Colon (tissue), 2 donors: Measurements from ENCODE around the gene GRAMD1B.
"Not testable (repeated sequence)": the region's sequence is repeated elsewhere in the genome, so short reads cannot be mapped to it uniquely, and the experiment has no call there.

Experiments
- FAIRE-seq: peaks from 2 replicates; lab custom pipeline; 2012; peaks lifted over from hg19 to GRCh38; lab: Jason Lieb, UNC
- donor health status: control.
- donor health status: control.

Gene GRAMD1B

DNA sequence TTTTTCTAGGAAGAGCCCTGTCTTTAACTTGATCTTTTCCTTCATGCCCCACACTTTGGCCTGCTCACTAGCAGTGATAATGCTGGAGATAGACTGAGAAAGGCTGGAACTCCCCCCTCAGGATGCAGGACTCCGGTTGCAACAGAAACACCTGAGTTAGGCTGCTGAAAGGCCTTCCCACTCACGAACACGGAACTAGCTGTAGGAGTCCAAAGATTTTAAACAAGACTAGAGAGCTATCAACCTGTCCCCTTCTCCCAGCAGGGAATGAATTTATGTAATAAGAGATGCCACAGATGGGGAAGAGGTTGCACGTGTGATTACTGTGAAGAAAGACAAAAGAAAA lies 211.4 kb downstream of the GRAMD1B start:
- FAIRE-seq, result no peak

DNA sequence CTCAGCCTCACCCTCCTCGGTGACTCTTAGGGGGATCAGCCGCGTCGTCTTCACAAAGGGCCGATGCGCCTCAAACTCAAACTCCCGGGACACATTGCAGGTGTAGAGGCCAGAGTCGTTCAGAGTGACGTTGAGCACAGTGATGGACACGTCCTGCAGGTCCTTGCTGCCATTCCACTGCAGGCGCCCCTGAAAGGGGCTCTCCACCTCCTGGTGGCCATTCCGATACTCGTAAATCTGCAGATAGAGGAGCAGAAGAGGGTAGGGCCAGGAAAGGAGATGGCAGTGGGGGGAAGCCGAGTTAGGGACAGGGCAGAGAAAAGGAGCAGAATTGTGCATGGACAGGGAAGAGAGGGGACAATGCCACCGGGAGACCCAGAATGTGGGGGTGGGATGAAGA lies 212.4 kb downstream of the GRAMD1B start:
- FAIRE-seq, result no peak

DNA sequence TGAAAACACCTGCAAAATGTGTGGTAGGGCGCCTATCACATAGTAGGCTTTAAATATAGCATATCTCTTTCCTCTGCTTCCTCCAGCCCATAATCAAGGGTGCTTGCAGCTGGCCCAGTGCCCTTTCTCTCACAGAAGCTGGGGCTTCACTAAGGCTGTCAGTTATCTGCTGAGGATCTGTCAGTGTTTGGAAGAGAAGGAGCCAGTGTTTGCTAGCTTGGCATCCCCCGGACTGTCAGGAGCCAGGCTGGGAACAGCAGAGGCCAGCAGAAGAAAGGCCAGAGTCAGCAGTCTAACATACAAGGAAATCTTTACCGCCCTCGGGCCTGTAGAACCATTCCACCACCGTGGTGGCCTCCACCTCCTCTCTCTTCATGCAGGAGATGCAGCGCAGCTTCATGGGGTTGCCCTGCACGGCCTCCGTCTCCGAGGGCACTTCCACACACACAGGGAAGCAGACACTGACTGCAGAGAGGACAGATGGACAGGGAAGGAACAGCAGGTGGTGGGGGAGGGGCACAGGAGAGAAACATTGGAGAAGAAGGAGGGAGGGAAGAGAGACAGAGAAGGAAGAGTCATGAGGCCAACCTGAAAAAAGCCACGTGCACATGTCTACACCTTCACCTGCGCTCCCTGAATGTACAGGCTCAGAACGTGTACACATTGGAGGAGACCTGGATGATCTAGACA lies 215.4 kb downstream of the GRAMD1B start:
- FAIRE-seq, result no peak

DNA sequence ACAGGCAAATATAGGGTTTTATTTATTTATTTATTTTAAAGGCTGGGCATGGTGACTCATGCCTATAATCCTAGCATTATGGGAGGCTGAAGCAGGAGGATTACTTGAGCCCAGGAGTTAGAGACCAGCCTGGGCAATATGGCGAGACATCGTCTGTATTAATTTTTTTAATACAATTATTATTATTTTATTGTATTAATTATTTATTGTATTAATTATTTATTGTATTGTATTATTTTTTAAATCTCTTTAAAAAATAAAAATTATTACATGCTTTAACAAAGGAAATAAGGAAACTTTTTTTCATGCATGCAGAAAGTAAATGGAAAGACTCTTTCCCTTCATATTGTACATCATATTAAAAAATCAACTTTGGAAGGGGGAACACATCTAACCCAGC lies 220.8 kb downstream of the GRAMD1B start:
- no peak for FAIRE-seq

DNA sequence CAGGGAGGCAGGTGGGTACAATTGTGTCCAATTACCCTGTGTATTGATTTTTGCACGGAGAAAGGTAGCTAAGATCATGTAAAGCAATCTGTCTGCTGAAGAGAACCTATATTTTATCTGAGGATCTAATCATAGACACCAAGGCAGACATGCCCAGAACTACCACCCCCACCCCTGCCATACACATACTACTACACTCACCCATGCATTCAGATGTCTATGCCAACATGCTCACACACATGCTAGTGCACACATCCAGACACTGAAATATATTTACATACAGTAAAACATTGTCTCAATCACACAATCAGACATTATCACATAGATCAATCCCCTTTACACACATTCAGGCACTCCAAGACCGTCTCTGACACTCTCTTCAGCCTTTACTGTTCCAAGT lies 222.5 kb downstream of the GRAMD1B start:
- FAIRE-seq, result no peak

DNA sequence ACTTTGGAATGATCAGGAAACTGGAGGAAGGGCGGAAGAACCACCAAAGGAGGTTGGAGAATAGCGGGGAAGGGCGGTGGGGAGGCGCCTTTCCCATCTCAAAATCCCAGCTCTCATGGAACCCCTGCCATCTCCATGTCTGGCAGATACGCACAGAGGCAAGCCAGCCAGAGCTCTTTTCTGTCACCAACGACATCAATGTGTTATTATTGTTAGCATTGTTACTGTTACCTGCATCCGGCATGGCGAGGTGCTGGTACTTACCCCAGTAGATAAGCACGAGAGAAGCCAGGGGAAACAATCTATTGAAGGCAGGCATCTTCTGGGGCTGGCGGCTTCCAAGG lies 223.4 kb downstream of the GRAMD1B start:
- FAIRE-seq, result no peak

DNA sequence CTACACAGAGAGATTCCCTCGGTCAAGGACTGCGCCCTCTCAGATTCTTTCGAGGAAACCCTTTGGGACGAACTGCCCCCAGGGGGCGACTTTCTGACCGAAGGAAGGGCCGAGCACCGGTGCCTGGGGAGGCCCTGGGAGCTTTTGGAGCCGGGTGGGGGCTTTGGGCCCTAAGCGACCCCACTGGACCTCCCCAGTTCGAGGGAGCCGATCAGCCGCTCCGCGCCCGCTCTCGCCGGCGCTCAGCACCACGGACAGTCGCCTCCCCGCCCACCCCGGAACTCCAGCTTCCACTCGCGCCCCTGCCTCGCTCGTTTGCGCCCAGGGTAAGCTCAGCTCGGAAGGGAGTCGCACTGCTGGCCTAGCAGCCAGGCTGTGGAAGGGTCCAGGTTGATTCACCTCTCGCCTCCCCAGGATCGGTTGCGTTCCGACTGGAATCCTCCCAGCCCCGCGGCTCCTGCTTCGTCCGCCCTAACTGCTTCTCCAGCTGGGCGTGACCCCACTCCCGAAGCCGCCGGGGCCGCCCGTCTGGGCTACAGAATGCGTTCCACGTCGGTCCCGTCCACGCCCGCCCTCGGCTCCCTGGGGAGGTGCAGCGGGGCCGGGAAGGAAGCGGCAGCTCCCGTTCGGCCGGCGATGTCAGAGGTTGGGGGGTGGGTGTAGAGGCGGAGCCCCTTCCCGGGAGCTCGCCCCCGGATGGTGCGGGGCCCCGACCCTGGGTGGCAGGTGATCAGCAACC lies 223.9 kb downstream of the GRAMD1B start:
- no peak for FAIRE-seq

DNA sequence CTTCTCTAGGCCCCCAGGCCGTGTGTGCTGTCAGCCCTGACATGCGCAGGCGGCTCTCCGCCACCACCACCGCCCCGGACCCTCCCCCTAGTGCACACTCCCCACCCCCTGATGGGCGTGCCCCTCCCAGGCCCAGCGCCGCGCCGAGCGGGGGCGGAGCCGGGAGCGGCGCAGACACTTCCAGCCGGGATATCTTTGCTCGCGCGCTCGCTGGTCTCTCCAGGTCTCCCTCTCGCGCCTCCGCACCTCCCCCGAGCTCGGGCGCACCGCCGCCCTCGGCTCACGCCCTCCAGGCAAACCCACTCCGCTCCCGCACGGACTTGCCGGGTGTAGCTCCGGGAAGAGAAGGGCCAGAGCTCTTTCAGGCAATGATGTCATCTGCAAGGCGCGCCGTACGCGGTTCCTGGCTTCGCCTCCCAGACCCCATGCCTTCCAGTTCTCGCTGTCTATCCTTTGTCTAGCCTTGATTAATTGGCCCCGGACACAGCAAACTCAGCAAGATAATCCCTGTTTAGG lies 224.6 kb downstream of the GRAMD1B start, which contains the start of gene SCN3B:
Gene SCN3B, minus strand, starts transcription at position 59 of the 516 bp plus-strand sequence. CDS start 823 bp downstream, outside the sequence.
- FAIRE-seq, result no peak

DNA sequence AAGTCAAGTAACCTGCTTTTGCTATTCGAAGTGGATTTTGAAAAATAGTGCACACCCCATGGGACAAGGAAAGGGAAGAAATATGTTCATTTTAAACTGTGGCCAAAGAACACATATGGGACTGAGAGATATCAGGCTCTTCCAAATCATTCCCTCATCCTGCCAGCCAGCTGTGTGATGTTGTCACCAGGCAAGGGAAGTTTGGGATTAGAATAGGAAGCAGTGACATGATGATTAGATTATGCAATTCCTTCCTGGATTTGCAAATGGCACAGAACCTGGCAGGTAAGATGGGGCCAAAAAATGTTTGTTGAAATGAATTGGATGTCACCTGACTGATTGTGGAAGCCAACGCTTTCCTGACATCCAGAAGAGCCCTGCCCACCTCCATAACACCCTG lies 229.2 kb downstream of the GRAMD1B start:
- no peak for FAIRE-seq

DNA sequence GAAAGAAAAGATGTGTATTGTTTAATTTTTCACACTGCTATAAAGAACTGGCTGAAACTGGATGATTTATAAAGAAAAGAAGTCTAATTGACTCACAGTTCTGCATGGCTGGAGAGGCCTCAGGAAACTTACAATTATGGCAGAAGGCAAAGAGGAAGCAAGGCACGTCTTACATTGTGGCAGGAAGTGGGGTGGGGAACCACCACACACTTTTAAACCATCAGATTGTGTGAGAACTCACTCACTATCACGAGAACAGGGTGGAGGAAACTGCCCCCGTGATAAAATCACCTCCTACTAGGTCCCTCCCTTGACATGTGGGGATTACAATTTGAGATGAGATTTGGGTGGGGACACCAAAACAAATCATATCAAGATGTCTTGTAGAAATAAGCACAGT lies 229.9 kb downstream of the GRAMD1B start:
- FAIRE-seq, result not testable (repeated sequence)

DNA sequence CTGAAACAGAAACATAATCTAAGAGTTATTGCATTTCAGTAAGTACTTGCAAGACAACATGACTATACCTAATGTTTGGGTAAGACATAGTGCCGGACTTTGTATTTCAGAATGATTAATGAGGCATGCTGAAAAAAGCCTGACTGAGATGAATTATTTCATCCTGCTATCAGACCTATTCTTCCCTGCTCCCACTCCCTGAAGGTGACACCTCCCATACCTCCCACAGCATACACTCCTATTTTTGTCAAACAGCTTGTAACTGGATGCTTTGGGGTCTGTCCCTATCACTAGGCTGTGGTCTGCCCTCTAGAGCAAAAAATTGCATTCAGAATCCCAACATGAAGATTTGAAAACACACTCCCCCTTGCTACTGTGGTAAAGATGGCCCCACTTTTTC lies 235.2 kb downstream of the GRAMD1B start:
- no peak for FAIRE-seq

DNA sequence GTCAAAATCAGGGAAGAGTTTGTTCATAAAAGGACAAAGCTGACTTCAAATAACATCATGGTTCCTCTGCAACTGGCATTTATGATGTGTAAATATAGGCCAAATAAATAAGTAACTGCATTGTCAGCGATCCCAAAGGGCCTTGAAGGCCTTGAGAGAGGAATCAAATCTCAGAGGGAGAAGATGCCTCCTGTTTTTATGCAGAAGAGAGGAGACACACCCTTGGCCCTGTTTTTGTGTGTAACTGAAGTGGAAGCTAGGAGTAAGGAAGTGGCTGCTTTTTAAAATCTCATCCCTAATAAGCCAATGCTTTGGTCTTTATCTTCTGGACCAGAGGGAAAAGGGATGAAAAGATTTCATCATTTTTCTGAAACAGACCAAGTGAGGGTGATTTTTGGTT lies 240.0 kb downstream of the GRAMD1B start:
- FAIRE-seq, result no peak

DNA sequence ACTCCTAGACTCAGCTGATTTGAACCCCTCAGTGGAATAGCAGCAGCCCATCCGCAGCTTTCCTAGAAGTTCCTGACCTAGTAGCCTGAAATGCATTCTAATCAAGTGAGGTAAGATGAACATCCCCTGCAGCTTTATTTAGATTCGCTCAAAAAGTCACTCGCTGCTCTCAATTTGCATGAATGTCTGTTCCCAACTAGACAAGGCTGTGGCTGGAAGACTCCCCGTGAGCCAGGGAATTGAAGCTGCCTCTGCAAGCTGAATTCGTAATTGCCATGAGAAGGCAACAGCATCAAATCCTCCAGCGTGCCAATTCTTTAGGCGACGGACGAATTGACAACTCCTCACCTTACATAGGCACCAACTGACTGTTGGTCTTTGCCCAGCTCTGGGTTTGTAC lies 241.5 kb downstream of the GRAMD1B start:
- FAIRE-seq, result no peak

DNA sequence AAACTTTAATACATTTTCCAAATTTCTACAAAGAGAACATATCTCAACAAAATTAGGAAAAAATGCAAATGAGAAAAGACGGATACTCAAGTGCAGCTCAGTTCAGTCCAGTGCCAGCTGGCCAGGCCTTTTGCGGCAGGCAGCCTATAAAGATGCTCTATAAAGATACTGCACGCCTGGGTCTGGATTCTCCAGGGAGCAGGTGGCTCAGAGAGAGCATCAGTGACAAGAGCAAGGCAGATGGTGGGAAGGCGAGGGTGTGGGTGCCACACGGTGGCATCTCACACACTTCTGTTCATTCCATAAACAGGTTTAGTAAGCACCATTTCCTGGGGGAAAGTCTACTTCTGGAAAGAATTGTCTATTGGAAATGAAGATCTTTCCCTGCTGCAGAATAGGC lies 242.5 kb downstream of the GRAMD1B start:
- no peak for FAIRE-seq

DNA sequence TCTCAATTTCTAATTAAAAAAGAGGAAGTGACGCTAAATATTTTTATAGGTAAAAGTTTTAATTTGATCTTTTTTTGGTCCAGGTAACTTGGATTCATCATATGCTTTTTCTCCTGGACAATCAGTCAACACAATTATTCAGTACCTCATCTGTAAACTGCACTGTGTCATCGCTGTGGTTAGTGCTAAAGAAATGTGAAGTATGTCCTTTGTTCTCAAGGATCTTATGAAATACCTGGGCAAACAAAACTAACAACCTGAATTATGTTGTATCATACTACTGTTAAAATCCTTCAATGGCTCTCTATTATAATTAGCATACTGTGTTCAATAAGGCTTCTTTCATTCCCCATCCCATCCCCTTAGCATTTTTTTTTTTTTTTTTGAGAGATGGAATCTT lies 244.2 kb downstream of the GRAMD1B start:
- no peak for FAIRE-seq
